NCI-H82 (cell line): Measurements from ENCODE around the gene CLEC1A.

Source experiments
- DNase-seq: peaks from one replicate; lab custom pipeline; 2025; lab: John Stamatoyannopoulos, UW

CLEC1A gene

DNA sequence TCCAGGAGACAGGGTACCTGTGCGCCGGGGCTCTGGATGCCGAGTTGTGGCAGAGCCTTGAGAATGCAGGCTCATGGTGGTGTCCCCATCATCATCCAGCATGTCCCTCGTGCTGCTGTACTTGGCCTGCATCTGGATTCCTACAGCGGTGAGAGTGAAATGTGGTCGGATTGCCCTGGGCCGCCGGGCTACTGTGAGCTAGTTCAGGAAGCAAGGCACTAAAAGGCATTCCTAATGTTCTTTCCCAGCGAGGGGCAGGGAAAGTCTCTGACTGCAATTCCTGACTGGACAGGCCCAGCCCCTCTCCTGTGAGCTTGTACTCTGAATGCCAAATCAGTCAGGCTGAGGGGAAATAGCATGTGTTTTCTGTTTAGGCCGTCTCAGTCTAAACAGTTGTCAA lies at the start of gene CLEC1A:
TSS of gene CLEC1A (minus strand) at position 195 of the 400 bp plus-strand sequence. CDS start at position 132, 63 bp downstream.
- DNase-seq = no peak

DNA sequence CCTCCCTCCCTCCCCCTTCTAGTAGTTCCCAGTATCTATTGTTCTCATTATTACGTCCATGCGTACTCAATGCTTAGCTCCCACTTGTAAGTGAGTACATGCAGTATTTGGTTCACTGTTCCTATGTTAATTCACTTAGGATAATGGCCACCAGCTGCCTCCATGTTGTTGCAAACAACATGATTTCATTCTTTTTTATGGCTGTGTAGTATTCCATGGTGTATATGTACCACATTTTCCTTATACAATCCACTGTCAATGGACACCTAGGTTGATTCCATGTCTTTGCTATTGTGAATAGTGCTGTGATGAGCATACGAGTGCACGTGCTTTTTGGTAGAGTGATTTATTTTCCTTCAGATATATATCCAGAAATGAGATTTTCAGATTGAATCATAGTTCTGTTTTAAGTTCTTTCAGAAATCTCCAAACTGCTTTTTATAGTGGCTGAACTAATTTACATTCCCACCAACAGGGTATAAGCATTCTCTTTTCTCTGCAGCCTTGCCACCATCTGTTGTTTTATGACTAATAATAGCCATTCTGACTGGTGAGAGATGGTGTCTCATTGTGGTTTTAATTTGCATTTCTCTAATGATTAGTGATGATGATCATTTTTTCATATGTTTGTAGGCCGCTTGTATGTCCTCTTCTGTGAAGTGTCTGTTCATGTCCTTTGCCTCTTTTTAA lies 49.1 kb upstream of the CLEC1A start:
- DNase-seq = no peak

DNA sequence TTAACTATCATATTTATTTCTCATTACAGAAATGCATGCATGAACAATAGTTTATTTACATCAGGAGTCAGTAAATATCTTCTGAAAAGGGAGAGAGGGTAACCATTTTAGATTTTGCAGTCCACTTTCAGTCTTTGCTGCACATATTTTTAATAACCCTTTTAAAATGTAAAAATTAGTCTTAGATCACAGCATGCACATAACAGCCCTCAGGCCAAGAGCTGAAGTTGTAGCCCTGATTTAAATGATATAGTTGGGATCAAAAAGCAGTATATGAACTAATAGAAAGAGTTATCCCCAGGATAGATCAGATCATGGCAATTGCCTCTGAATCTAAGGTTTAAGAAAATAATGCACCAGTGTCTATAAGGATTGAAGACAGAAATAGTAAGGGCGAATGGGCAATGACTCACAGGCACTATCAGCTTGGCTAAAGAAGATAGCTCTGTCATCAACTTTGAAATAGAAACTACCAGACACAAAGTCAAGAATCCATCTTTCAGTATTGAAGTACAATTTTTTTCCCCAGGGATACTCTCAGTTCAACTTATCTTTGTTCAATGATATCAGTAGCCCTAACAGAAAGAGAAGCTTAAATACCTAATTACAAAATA lies 44.3 kb upstream of the CLEC1A start:
- no peak for DNase-seq

DNA sequence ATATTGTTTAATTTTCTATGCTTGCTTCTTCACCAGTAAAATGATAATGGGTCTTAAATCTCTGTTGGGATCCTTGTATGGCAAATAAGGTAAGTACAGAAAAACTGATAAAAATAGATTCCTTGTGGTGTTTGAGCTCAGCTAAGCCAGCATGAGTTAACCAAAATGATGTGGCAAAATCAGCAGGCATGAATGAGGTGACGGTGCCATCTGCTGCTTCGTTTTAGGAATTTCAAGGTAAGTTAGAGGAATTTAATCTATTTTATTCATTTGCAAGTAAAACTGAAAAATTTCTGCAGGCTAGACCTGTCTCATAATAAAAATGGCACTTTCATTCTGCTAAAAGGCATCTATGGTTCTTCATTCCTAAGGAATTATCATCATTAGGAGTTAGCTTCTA lies 41.2 kb upstream of the CLEC1A start:
- peak; percentile 68 for DNase-seq

- DNase-seq = peak; percentile 17
These were observed 37.9 kb upstream of the CLEC1A start for GRCh38 chr12:10136637-10137205.

DNA sequence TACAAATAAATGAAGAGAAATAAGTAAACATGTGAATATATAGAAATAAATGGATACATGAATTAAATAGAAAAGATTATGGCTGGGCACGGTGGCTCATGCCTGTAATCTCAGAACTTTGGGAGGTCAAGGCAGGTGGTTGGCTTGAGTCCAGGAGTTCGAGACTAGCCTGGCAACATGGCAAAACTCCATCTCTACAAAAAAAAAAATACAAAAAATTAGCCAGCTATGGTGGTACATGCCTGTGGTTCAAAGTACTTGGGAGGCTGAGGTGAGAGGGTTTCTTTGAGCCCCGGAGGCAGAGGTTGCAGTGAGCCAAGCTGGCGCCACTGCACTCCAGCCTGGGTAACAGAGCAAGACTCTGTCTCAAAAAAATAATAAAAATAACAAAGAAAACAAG lies 36.3 kb upstream of the CLEC1A start:
- DNase-seq = no peak

DNA sequence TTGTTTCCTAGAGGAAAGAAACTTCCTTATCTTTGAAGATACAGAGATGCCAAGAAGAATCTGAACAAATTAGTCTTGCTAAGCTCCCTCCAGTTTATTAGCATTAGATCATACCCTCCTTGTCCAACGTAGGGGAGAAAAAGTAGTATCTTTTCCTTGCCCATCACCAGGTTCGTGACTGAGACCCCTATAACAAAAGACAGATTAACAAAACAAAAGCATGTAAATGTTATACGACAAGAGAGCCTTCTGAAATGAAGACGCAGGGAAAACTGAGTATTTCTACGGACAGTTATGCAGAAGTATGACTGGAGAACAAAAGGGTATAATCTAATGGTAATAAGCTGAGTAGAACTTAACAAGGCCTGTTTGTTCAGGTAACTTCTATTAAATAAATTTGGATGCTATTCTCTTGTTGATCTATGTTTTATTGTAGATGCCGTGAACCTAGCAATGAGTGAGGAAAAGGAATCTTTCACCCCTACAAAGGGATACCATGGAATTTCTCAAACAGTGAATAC lies 34.1 kb upstream of the CLEC1A start:
- no peak for DNase-seq

GRCh38 chr12:10131111-10131690 lies 32.4 kb upstream of the CLEC1A start:
- DNase-seq = no peak

DNA sequence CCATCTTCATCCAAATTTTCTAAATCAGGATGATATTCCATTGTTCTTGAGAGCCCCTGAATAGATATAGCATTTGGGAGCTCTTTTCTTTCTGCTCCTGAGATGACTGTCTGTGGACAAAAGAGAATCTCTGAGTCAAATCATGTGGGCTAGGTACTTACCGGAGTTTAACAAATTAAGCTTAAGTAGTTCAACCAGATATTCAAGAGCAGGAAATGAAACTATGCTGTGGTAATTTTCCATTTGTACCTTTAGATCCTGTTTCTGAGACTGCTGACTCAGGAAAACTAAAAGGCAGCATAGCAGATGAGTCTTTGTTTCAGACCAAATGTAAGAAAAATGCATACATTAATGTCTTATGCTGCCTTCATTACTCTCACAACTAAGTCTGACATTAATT lies 31.3 kb upstream of the CLEC1A start, which contains the start of gene CLEC7A:
TSS of gene CLEC7A (minus strand) at position 158 of the 400 bp plus-strand sequence. CDS start at position 41, 117 bp downstream.
- DNase-seq = no peak

DNA sequence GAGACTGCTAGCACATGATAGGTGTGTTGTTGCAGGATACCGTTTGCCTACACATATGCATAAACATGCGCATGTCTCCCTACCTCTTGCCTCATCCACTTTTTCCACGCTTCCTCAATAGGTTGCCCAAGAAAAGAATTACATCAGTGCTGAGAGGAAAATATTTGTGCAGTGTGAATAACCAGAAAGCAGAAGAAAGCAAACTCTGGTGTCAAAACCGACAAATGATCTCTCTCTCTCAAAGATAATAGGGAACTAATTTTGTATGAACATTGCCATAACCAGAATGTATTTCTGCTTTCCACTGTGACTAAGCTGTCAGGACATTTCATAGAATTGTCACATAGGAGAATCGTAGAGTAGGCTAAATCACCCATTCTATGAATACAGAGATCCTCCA lies 29.9 kb upstream of the CLEC1A start:
- no peak for DNase-seq

GRCh38 chr12:10126413-10126812 lies 27.6 kb upstream of the CLEC1A start:
- DNase-seq = no peak

DNA sequence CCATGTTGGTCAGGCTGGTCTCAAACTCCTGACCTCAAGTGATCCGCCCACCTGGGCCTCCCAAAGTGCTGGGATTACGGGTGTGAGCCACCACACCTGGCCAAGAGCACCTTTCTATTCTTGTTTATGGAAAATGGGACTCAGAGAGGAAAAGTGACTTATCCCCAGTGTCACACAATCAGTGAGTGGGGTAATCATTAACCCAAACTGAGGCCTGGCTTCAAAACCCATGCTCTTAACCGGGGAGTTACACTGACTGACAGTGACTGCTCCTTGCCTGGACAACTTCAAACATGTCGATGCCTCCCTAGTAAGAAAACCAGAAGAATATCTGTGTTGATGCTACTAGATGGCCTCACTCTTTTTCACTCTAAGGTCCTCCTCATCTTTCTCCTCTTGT lies 23.9 kb upstream of the CLEC1A start:
- no peak for DNase-seq

DNA sequence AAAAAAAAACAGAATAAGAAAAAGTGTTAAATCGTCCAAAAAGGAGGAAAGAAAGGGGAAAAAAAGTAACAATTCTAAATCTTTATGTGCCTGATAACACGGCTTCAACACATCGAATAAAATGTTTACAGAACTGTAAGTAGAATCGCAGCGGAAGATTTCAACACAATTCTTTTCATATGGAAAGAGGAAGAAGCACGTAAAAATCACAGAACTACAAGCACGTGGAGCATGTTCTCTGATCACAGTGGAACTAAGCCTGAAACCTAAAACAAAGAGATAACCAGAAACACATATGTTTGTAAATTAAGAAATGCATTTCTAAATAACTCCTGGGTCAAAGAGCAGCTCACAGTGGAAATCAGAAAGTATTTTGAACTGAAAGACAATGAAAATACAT lies 22.5 kb upstream of the CLEC1A start:
- DNase-seq = no peak

DNA sequence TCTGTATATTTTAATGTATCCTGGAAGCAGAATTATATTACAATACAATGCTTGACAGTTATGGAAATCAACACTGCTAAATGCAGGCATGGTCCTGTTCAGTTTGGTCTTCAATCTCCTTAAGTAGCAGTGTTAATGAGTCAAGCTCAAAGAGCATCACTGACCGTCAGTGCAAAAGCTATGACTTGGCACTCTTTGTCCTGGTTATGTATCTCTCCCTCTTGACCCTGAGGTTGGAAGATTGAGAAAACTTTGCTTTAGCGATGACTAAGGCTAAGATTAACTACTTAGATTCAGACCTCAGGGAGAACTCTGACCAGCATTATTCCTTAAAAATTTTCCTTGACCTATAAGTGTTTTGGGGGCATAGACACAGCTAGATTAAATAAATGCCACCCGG lies 20.3 kb upstream of the CLEC1A start:
- DNase-seq = no peak

DNA sequence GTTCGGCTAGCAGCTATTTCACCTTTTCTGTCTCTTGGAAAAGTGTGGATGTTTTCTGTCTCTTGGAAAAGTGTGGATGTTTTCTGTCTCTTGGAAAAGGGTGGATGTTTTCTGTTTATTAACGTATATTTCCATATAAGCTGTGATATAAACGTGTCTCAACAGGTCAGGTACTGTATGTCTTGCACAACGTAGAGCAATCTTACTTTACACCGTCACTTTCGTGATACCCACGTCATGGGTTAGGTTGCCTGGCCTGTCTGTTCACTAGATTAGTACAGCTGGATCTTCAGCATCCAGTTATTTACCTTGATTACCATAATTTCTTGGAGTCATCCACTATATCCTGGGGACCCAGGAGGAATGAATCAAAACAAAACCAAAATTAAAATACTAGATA lies 17.1 kb upstream of the CLEC1A start:
- no peak for DNase-seq

GRCh38 chr12:10115311-10115710 lies 16.5 kb upstream of the CLEC1A start:
- DNase-seq = no peak

- no peak for DNase-seq
These were observed 15.1 kb upstream of the CLEC1A start for GRCh38 chr12:10113920-10114319.

- DNase-seq = no peak
These were observed 14.3 kb upstream of the CLEC1A start for GRCh38 chr12:10113075-10113474.

DNA sequence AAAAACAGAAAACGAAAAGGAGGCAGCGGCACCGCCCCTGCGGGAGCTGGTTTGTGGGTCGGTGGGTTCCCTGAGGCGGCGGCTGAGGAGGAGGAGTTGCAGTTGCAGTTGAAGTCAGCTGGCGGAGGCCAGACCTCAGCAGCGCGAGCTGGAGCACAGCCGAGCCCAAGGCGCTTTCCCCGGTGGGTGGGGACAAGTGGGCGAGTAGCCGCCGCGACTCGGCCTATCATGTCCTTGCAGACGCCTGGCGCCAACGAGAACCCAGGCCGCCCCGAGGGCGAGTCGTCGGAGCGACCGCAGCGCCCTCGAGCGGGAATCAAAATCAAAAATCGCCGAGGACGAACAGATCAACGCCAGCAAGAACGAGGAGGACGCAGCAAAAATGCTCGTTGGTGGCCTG lies 12.7 kb upstream of the CLEC1A start:
- DNase-seq = no peak

- no peak for DNase-seq
These were observed 11.6 kb upstream of the CLEC1A start for GRCh38 chr12:10110256-10110844.

GRCh38 chr12:10102322-10102721 lies 3.5 kb upstream of the CLEC1A start:
- DNase-seq = no peak

DNA sequence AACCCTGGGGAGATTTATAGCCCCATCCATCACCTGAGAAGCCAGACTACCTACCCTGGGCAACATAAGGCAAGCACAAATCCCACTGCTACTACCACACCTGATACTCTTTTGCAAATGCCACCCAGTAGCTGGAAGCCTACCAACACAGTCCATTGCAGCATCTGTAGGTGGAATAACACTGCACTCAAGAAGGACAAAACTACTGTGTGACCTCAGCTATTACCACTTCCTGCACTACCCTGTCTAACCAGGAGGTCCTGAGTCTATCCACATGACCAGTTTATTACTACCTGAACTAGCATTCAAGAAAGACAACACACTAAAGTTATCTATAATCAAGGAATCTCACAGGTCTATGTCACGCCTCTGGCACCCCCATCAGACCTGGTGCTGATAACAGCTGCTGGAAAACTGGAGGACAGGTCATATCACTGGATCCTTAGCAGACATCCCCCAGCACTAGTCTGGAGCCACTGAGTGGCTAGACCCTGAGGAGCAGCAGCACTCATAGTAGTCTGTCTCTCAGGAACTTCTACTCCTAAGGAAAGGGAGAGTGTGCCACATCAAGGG lies 2.9 kb upstream of the CLEC1A start:
- no peak for DNase-seq
